ENCODE results near the gene CIDEA.

DNA sequence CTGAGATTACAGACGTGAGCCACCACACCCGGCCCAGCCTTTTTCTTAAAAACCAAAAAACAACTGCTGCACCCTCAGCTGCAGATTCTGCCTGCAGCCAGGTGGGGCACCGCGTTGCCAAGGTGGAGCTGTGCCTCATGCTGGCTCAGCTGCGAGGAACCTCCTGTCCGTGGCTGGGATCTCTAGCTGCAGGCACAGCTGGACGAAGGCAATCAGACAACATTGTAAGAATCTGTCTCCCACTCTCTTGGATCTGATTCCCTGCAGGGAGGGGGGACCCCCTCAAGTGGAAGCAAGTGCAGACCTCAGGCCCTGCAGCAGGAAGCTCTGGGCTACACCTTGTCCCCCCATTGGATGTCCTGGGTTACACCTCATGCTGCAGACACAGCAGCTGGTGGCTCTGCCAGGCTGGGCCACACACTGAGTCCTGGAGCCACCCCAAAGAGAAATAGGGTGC is 24.1 kb downstream of the CIDEA start:
- TF ChIP-seq, protein P1, sequence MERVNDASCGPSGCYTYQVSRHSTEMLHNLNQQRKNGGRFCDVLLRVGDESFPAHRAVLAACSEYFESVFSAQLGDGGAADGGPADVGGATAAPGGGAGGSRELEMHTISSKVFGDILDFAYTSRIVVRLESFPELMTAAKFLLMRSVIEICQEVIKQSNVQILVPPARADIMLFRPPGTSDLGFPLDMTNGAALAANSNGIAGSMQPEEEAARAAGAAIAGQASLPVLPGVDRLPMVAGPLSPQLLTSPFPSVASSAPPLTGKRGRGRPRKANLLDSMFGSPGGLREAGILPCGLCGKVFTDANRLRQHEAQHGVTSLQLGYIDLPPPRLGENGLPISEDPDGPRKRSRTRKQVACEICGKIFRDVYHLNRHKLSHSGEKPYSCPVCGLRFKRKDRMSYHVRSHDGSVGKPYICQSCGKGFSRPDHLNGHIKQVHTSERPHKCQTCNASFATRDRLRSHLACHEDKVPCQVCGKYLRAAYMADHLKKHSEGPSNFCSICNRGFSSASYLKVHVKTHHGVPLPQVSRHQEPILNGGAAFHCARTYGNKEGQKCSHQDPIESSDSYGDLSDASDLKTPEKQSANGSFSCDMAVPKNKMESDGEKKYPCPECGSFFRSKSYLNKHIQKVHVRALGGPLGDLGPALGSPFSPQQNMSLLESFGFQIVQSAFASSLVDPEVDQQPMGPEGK (CRISPR knock-in tag; IDR thresholded peaks at IDR 0.05; ENCODE audit: borderline replicate concordance) = no peak
- no peak for TF ChIP-seq BACH2 (CRISPR knock-in tag; IDR thresholded peaks at IDR 0.05; ENCODE audit: borderline replicate concordance)
- TF ChIP-seq ISL1 (CRISPR knock-in tag; IDR thresholded peaks at IDR 0.05) = no peak
- TF ChIP-seq ZNF70 (CRISPR knock-in tag; IDR thresholded peaks at IDR 0.05) = no peak
- TF ChIP-seq OSR1 (CRISPR knock-in tag; IDR thresholded peaks at IDR 0.05) = no peak
- TF ChIP-seq ZFP3 (CRISPR knock-in tag; IDR thresholded peaks at IDR 0.05) = no peak
- TF ChIP-seq, protein P2, sequence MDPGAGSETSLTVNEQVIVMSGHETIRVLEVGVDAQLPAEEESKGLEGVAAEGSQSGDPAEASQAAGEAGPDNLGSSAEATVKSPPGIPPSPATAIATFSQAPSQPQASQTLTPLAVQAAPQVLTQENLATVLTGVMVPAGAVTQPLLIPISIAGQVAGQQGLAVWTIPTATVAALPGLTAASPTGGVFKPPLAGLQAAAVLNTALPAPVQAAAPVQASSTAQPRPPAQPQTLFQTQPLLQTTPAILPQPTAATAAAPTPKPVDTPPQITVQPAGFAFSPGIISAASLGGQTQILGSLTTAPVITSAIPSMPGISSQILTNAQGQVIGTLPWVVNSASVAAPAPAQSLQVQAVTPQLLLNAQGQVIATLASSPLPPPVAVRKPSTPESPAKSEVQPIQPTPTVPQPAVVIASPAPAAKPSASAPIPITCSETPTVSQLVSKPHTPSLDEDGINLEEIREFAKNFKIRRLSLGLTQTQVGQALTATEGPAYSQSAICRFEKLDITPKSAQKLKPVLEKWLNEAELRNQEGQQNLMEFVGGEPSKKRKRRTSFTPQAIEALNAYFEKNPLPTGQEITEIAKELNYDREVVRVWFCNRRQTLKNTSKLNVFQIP (CRISPR knock-in tag; IDR thresholded peaks at IDR 0.05; ENCODE audit: borderline replicate concordance, low read depth) = no peak
- TF ChIP-seq RARB (CRISPR knock-in tag; IDR thresholded peaks at IDR 0.05) = no peak
- TF ChIP-seq, protein P3, sequence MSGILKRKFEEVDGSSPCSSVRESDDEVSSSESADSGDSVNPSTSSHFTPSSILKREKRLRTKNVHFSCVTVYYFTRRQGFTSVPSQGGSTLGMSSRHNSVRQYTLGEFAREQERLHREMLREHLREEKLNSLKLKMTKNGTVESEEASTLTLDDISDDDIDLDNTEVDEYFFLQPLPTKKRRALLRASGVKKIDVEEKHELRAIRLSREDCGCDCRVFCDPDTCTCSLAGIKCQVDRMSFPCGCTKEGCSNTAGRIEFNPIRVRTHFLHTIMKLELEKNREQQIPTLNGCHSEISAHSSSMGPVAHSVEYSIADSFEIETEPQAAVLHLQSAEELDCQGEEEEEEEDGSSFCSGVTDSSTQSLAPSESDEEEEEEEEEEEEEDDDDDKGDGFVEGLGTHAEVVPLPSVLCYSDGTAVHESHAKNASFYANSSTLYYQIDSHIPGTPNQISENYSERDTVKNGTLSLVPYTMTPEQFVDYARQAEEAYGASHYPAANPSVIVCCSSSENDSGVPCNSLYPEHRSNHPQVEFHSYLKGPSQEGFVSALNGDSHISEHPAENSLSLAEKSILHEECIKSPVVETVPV (CRISPR knock-in tag; IDR thresholded peaks at IDR 0.05) = no peak
- no peak for TF ChIP-seq TCF4 (CRISPR knock-in tag; IDR thresholded peaks at IDR 0.05; ENCODE audit: borderline replicate concordance)
- TF ChIP-seq ZNF8 (CRISPR knock-in tag; IDR thresholded peaks at IDR 0.05) = no peak
